ELR (cell line): Measurements from ENCODE around the gene CATSPERE.
A peak's percentile ranks its signal among the peaks of the same experiment; 100 is the strongest.
"Not testable (repeated sequence)": the region's sequence is repeated elsewhere in the genome, so short reads cannot be mapped to it uniquely, and the experiment has no call there.

Experiments used
- DNase-seq: peaks from one replicate; pipeline ENCODE4 v3.0.0-alpha.2; 2015; ENCODE audit warnings: low read depth

Gene CATSPERE

DNA sequence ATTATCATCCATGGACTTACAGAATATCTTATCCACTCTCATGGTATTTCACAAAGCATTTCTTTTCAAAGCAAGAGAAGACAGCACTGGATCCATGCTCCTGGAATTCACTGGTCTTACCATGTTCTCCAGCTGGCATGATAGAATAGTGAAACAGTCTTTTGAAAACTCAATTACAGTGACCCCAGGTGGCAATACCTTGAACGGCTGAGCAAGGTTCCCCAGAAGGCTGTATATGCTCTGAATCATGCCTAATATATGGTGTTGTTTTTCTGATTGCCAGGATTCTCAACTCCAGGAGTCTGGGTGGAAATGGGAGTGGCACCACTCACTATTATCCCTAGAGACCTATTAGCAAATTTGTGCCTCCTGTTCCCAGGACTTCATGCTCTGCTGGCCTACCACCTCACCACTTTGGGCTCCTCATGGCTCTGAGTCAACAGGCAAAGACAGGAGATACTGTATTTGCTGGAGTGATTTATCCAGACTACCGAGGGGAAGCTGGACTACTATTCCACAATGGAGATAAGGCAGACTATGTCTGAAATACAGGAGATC is 87.6 kb downstream of the CATSPERE start:
- DNase-seq: no peak

DNA sequence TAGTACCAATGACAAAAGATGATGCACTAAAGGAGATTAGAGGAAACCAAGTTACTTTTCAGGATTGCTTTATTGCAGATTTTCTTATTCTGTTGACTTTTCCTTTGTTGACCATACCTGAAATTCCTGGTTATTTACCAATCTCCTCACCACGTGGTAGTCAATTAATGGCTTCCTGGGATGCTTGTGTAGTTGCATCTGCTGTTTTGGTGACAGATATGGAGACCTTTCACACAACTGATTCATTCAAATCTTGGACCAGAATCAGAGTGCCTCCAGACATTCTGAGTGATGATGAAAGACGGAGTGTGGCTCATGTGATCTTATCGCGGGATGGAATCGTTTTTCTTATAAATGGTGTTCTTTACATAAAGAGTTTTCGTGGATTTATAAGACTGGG is 91.3 kb downstream of the CATSPERE start:
- no peak for DNase-seq

DNA sequence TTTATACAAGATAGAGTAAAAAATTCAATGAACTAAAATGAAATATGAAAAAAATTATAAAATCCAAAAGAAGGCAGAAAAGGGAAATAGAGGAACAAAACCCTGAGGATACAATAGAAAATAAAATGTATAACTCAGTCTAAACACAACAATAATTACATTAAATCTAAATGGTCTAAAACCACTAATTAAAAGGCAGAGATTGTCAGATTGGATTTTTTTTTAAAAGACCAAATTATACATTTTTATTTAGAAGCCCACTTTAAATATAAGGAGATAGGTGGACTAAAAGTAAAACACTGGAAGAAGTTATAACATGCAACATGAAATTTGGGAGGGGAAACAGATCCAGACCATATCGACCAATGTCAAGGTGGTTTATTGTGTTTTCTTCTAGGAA is 95.2 kb downstream of the CATSPERE start:
- DNase-seq: no peak

DNA sequence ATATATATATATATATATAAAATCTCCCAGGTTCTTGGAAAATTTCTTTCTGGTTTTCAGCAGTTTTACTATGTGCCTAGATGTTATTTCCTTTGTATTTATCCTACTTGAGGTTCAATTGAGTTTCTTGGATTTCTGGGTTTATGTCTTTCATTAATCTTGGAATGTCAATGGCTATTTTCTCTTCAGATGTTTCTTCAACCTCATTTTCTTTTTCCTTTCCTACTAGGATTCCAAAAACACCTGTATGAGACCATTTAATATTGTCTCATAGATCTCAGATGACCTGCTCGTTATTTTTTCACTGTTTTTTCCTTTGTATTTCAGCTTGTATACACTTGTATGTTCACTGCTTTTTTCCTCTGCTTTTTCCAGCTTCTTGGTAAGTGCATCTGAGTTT is 96.5 kb downstream of the CATSPERE start:
- DNase-seq: no peak

DNA sequence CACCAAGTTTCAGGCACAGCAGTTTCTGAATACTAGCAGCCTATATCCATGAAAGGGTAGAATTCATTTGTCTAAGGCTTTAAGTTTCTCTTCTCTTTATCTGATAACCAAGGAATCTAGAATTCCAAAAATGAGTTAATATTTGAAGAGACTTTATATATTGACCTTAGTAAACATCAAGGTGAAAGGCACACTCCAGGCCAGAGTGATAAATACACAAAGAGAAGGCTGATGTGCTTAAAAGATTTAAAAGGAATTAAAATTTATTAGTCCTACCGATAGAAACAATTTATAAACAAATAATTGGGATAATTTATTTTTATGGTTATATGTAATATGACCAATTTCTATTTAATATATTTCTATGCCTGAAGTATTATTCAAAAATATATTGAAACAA is 98.5 kb downstream of the CATSPERE start:
- no peak for DNase-seq

DNA sequence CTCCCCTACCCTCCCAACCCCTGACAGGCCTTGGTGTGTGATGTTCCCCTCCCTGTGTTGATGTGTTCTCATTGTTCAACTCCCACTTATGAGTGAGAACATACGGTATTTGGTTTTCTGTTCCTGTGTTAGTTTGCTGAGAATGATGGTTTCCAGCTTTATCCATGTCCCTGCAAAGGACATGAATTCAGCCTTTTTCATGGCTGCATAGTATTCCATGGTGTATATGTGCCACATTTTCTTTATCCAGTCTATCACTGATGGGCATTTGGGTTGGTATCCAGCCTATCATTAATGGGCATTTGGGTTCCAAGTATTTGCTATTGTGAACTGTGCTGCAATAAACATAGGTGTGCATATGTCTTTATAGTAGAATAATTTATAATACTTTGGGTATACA is 101.8 kb downstream of the CATSPERE start:
- DNase-seq: not testable (repeated sequence)

DNA sequence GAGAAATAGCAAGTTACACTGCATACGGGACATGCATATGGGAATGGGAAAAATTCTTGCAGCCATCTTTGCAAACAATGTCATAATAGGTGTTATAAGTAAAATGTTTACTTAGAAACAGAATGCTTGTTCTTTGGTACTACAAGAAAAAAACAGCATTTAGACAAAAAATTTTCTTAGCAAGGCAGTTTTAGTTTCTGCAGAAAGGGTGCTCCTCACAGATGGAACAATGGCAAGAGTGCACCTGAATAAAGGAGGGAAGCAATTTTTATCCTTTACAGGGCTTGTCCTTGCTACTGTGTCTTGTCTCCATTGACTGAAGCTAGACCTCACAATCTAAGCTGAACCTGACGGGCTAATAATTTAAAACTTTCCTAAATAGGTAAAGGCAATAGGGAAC is 112.7 kb downstream of the CATSPERE start:
- no peak for DNase-seq

DNA sequence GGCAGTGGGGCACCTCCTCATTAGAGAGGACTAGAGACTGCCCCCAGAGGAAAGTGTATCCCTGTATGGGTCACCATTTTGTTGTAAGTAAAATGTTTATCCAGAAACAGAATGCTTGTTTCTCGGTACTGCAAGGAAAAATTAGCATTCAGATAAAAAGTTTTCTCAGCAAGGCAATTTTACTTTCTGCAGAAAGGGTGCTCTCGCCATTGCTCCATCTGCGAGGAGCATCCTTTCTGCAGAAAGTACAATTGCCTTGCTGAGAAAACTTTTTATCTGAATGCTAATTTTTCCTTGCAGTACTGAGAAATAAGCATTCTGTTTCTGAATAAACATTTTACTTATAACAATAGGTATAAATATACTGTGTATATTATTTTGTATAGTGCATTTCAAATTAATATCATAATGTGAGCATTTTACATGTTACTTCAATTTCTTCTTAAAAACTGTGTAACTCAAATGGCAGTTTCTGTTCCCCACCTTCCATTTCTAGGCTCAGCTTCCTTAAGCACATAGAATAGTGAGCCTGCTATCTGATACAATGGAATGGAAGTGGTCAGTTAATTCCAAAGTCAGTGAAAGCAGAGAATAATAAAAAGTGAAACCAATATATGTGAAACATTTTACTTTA is 115.3 kb downstream of the CATSPERE start:
- DNase-seq: peak; percentile 9

DNA sequence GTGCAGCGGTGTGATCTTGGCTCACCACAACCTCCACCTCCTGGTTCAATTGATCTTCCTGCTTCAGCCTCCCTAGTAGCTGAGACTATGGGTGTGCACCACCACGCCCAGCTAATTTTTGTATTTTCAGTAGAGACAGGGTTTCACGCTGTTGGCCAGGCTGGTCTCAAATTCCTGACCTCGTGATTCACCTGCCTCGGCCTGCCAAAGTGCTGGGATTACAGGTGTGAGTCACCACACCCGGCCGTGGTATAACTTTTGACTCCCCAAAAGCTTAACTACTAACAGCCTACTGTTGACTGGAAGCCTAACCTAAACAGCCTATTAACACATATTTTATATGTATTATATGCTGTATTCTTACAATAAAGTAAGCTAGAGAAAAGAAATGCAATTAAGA is 117.1 kb downstream of the CATSPERE start:
- not testable (repeated sequence) for DNase-seq

DNA sequence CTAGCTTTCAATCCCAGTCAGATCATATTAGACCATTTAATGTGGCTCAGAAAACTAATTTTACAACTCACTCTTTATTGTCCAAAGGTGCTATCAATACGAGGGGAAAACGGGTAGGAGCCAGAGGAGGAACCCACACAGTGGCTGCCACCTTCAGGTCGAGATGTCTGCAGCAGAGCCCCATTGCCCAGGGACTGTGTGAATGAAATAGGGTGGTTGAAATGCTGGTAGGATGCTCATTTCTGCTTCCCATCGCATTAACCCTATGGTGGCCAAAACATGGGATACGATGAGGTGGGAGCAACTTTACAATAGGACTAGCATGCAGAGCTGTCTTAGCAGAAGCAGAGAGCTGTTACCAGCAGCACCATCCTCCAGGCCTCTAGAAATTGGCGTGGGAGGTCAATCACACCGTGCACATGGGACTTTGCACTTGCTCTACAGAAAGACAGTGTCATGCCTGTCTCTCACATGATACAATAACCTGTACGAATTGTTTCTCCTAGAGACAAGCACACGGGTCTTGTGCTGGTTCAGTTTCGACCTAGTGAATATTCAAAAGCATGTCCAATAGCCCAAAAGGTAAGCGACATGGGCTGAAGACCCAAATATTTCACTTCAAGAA is 122.4 kb downstream of the CATSPERE start:
- DNase-seq: no peak

DNA sequence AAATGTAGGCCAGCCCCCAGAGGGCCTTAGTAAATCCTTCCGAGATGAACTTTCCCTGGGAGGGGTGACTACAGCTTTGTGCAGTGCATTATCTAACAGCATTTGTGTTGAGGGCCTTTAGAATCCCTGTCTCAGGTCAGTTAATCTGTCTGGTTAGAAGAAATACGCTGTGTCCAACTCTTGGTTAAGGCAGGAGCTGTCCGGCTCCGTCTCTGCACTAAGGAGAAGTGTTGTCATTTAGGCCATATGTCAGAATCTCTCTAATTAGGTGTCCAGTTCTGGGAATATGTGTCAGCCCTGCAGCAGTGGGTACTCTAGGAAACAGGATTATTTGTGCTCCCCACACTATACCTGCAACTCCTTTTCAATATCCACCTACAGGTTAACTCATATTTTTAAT is 124.8 kb downstream of the CATSPERE start:
- DNase-seq: no peak

DNA sequence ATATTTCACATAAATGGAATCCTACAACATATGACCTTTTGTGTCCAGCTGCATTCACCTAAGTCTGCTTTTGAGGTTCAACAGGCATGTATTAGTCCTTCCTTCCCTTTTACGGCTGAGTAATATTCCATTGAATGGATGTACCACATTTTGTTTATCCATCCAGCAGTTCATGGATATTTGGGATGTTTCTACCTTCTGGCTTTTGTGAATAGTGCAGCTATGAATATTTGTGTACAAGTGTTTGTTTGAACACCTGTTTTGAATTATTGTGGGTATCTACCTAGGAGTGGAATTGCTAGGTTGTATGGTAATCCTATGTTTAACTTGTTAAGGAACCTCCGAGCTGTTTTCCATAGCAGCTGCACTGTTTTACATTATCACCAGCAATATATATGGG is 129.6 kb downstream of the CATSPERE start:
- DNase-seq: no peak

DNA sequence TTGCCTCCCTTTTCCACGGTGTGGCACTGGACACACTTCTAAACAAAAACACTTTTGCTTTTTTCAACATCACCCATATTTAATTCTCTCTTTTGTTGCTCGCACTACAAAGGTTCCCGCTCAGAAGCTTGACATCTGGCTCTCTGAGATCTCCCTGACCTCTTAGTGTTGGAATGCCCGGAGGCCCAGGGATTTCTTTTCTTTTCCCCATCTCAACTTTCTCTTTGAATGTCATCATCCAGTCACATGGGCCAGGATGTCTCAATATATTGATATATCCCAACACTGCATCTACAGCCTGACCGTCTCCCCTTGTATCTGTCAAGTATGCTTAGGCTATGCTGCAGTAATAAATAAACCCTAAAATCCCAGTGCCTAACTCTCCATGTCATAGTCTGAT is 137.5 kb downstream of the CATSPERE start:
- DNase-seq: no peak

DNA sequence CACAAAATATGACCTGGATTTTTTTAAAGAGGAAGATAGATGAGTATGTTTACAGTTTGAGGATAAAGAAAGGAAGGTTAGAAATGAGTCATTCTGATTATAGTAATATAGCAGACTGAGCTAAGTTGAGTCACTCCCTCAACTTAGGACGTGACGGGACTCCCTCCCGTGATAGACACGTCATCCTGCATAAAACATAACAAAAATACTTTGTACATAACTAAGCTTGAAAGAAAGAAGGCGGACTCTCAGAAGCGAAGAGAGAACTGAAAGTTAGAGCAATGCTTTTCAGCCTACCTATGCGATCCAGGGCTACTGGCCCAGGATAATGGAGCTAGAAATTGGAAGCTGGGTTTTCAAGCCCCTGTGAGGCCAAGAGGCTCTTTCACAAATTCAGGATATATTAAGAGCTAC is 138.9 kb downstream of the CATSPERE start:
- peak; percentile 98 for DNase-seq

DNA sequence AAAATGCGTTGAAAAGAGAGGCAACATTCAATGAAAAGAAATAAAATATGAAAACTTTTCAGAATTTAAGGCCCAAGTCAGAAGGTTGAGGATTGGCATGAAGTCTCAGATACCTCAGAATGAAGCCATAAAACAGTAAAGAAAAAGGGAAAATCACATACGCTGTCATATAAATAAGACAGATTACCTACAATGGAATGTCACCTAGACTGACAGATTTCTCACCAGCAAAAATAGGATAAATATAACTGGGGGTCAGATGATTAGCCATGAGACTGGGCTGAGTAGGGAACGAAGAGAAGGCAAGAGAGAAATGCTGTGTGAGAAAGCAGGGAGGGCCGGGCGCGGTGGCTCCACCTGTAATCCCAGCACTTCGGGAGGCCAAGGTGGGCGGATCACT is 140.3 kb downstream of the CATSPERE start:
- DNase-seq: no peak

DNA sequence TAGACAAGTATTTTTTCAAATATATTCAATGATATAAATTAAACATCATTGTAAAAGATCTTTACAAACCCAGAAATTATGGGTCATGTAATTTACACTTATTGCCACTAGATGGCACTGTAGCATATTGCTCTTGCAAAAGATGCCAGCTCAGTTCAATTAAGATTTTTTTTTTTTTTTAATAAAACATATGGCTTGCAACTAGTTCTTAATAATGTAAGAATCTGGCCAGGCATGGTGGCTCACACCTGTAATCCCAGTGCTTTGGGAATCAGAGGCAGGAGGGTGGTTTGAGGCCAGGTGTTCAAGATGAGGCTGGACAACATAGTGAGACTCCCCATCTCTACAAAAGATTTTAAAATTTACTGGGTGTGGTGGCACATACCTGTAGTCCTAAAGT is 142.4 kb downstream of the CATSPERE start:
- DNase-seq: peak; percentile 64

DNA sequence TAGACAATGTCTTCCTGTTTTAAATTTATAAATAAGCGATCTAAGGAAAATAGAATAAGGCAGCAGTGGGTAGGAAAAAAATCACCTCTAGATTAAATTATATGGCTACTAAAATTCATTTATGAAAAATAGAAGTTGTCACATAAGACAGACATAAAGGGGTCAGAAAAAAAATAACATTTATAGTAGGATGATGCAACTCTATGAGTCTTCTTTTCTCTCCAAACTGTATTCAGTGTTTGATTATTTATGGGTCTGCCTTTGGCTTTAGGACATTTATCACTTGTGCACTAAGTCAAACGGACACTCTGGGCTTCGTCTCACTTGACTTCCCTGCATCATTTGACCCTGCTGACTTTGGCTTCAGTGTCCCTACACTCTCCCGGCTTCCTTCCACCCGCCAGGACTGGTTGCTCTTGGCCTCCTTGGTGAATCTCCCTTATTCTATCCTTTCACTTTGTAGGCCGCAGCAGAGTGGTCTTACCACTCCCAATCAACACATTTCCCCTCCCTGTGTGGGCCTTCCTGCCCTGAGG is 144.8 kb downstream of the CATSPERE start:
- no peak for DNase-seq

DNA sequence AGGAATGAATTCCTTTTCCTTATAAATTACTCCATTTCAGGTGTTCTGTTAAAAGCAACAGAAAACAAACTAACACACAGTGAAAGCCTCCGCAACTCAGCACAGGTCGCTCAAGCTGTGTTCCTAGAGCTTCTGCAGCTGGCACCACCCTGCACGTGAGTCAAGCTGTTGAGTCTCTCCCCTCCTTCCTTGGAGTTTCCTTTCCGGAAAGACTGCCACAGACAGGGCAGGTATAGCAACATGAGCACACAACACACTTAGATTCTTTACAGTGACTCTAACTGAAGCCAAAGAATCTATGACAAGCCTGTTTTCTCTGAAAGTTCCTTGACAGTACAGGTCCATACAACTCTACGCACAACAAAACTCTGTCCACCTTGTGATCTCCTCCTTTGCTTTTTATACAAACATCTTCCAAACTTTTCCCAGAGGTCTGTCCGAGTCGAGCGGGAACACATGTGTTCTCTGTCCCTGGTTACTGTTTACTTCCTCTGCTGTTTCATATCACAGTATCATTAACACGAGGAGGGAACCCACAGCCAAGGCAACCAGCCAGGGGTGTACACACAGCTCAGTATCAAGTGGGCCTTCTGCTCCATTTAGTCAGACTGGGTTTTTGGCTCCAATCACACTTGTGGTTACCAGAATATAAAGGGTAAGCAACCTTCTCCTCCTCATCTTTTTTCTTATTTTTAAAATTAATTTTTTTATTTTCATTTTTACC is 153.2 kb downstream of the CATSPERE start:
- no peak for DNase-seq

DNA sequence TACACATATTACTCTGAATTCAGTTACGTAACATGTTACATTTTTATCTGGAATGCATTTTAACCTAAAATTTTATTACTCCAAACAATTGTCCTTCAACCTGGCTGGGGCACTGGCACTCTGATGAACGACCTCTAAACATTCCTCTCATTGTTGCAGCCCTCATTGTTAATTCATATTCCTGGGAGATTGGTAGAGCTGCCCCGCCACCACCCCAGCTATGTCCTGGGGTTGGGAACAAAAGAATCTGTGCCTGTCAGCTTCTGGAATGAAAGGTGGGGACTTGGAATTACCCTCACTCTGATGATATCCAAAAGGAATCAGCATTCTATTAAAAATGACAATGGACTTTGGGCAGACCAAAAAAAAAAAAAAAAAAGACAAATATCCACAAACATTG is 153.8 kb downstream of the CATSPERE start:
- DNase-seq: no peak

DNA sequence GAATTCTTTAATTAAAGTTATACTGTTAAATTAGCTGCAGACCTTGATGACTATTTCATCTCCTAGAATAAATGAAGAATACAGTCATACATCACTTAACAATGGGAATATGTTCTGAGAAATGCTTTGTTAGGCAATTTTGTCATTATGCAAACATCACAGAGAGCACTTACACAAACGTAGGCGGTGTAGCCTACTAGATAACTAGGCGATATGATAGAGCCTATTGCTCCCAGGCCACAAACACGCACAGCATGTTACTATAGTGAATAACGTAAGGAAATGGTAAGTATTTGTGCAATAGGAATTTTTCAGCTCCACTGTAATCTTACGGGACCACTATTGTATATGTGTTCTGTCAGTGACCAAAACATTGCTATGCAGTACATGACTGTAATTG is 154.2 kb downstream of the CATSPERE start:
- no peak for DNase-seq

DNA sequence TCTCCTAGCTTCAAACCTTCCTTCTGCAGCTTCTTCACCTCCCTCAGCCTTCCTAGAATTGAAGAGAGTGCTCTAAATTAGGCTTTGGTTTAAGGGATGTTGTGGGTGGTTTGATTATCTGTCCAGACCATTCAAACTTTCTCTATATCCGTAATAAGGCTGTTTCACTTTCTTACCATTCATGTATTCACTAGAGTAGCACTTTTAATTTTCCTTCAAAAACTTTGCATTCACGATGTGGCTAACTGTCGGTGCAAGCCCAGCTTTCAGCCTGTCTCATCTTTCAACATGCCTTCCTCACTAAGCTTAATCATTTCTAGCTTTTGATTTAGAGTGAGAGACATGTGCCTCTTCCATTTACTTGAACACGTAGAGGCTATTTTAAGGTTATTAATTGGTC is 165.6 kb downstream of the CATSPERE start:
- no peak for DNase-seq

DNA sequence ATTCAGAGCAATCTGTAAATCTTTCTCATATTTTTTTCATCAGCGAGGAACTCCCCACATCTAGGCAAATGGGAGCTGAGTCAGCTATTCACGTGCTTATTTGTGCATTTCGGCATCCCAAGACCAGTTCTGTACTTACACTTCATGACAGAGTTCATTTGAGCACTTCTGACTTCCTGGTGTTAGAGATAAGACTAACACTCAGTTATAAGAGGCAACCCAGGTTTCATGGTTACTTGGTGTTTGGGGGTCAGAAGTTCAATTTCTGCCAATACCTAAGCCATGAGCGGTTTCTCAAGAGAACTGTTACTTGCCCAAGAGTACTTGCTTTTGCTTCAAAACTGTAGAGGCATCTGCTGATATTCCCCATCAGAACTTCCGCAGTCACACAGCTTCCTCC is 167.7 kb downstream of the CATSPERE start:
- DNase-seq: no peak

DNA sequence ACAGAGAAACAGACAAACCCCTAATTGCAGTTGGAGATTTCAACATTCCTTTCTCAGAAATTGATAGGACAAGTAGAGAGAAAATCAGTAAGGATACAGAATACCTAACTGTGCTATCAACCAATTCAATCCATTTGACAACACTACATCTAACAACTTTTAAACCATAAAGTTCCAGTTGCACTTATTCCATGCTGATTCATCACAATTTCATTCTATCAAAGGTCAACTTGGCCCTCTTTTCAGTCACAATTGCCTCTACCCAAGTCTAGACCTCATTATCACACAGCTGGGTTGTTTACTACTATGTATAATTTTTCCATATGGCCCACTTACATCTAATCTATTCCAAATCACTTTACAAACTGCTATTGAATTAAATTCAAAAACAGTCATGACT is 172.1 kb downstream of the CATSPERE start:
- no peak for DNase-seq
